ENCODE data around the gene PDE4D. TPM values are rescaled to one million over a fixed set of nuclear protein-coding genes. Genes with fewer than 3 reads are reported as not detected.

PDE4D gene
- total RNA-seq, 1 donor from 2014 or later, result 85.8 TPM

GRCh38 chr5:59391576-59391975 lies 501.9 kb downstream of the PDE4D start:
- Histone ChIP-seq H3K4me1 (no peaks in the 10 kb centered on the region), H3K27ac (no peak overlapping the region), H3K27me3 (no peaks in the 10 kb centered on the region), H3K4me3 (no peak overlapping the region), H3K36me3 (no peaks in the 10 kb centered on the region), H3K9me3 (no peaks in the 10 kb centered on the region)
- intact Hi-C loops (cut with DNase I), result no loop called here
- ATAC-seq (peak; percentile 67), DNase-seq (no peak)
- no peak for TF ChIP-seq CTCF (IDR thresholded peaks at IDR 0.05)

GRCh38 chr5:59390989-59391388 lies 502.5 kb downstream of the PDE4D start:
- intact Hi-C loops (cut with DNase I), result no loop called here
- H3K27me3 ChIP-seq, result no peaks in the 10 kb centered on the region
- H3K9me3 ChIP-seq, result no peaks in the 10 kb centered on the region
- DNase-seq (no peak), ATAC-seq (no peak)
- no peaks in the 10 kb centered on the region for H3K36me3 ChIP-seq
- TF ChIP-seq CTCF (IDR thresholded peaks at IDR 0.05), result no peak
- no peak overlapping the region for H3K27ac ChIP-seq
- no peak overlapping the region for H3K4me3 ChIP-seq
- no peaks in the 10 kb centered on the region for H3K4me1 ChIP-seq

- TF ChIP-seq CTCF (IDR thresholded peaks at IDR 0.05), result peak; percentile 75
- H3K36me3 ChIP-seq, result no peaks in the 10 kb centered on the region
- no peaks in the 10 kb centered on the region for H3K9me3 ChIP-seq
- no peak overlapping the region for H3K27ac ChIP-seq
- intact Hi-C loops (cut with DNase I), result no loop called here
- no peak for ATAC-seq
- H3K27me3 ChIP-seq, result no peaks in the 10 kb centered on the region
- no peak overlapping the region for H3K4me3 ChIP-seq
- H3K4me1 ChIP-seq, result no peaks in the 10 kb centered on the region
- DNase-seq, result no peak
These were observed 503.4 kb downstream of the PDE4D start for GRCh38 chr5:59390074-59390659.

GRCh38 chr5:59387127-59387526 lies 506.4 kb downstream of the PDE4D start:
- Histone ChIP-seq H3K4me3 (no peak overlapping the region), H3K36me3 (no peaks in the 10 kb centered on the region), H3K9me3 (no peaks in the 10 kb centered on the region), H3K4me1 (no peaks in the 10 kb centered on the region), H3K27me3 (no peaks in the 10 kb centered on the region), H3K27ac (no peak overlapping the region)
- ATAC-seq (no peak), DNase-seq (no peak)
- intact Hi-C loops (cut with DNase I), result no loop called here
- no peak for TF ChIP-seq CTCF (IDR thresholded peaks at IDR 0.05)

- intact Hi-C loops (cut with DNase I), result no loop called here
- Histone ChIP-seq H3K4me1 (no peaks in the 10 kb centered on the region), H3K9me3 (no peaks in the 10 kb centered on the region), H3K36me3 (no peaks in the 10 kb centered on the region), H3K4me3 (no peak overlapping the region), H3K27ac (no peak overlapping the region), H3K27me3 (no peaks in the 10 kb centered on the region)
- ATAC-seq (no peak), DNase-seq (no peak)
- TF ChIP-seq CTCF (IDR thresholded peaks at IDR 0.05), result no peak
These were observed 507.8 kb downstream of the PDE4D start for GRCh38 chr5:59385700-59386099.

Data from upper lobe of right lung (tissue), 1 donor.